Erythroblast (primary cell): ENCODE data around the gene METRNL.
"Not testable (repeated sequence)": the region's sequence is repeated elsewhere in the genome, so short reads cannot be mapped to it uniquely, and the experiment has no call there.

ENCODE experiments used
- GATA1 ChIP-seq: IDR thresholded peaks from 2 replicates; pipeline ENCODE4 v1.6.1; 2011; ENCODE audit warnings: low read depth, mild to moderate bottlenecking, control low read depth, low read length, moderate library complexity
- POLR2A ChIP-seq: IDR thresholded peaks from 2 replicates; pipeline ENCODE4 v1.6.1; 2011; ENCODE audit warnings: mild to moderate bottlenecking, low read length

DNA sequence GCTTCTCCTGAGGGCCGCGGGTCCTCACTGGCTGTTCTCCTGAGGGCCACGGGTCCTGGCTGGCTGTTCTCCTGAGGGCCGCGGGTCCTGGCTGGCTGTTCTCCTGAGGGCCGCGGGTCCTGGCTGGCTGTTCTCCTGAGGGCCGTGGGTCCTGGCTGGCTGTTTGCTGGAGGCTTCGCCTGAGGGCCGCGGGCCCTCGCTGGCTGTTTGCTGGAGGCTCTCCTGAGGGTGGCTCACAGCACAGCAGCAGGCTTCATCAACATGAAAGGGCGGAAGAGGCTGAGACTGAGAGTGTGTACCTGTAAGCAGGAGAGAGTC lies 60.8 kb downstream of the METRNL start:
- TF ChIP-seq POLR2A, GATA1: not testable (repeated sequence)
